Measurements from ENCODE around the gene MYMK. TPM values are rescaled to one million over a fixed set of nuclear protein-coding genes. Genes with fewer than 3 reads are reported as not detected.

The MYMK gene
- polyA plus RNA-seq, 3 donors: not detected

- H3K9me3 Mint-ChIP-seq: no peaks in the 10 kb centered on the region
- no peaks in the 10 kb centered on the region for H3K79me2 ChIP-seq (ENCODE audit: insufficient read depth, low read length)
- no peaks in the 10 kb centered on the region for H3K27me3 ChIP-seq (ENCODE audit: control insufficient read depth in 2 of 2, insufficient read depth in 2 of 2, low read length in 2 of 2)
- no peak overlapping the region for H3K4me2 ChIP-seq (replicated peaks; ENCODE audit: extremely low read depth, low read length, poor library complexity, severe bottlenecking)
- DNase-seq: no peak
- no peak for TF ChIP-seq CTCF (IDR thresholded peaks at IDR 0.05)
- H3K9me3 ChIP-seq (replicated peaks in 1 of 2; ENCODE audit: control insufficient read depth in 1 of 2, insufficient read depth in 1 of 2, low read length in 2 of 2): no peaks in the 10 kb centered on the region
- H3K27me3 Mint-ChIP-seq (ENCODE audit: low read depth in 3 of 3): no peaks in the 10 kb centered on the region
- intact Hi-C loops (cut with micrococcal nuclease): no loop called here
- no peaks in the 10 kb centered on the region for H3K4me1 ChIP-seq (ENCODE audit: control insufficient read depth in 1 of 2, insufficient read depth in 2 of 2, low read length in 2 of 2)
- H3K4me1 Mint-ChIP-seq: no peaks in the 10 kb centered on the region
- no peak overlapping the region for H3K9ac ChIP-seq (ENCODE audit: insufficient read depth, low read length, poor library complexity, severe bottlenecking)
- no peaks in the 10 kb centered on the region for H3K36me3 Mint-ChIP-seq
- H3K36me3 ChIP-seq (replicated peaks in 1 of 2; ENCODE audit: control insufficient read depth in 1 of 2, insufficient read depth in 2 of 2, low read length in 2 of 2): no peaks in the 10 kb centered on the region
- 94% methylated on average over 9 of the region's 9 CpGs for WGBS (ENCODE audit: insufficient coverage)
- H2AFZ ChIP-seq (ENCODE audit: insufficient read depth, low read depth, low read length, poor library complexity, severe bottlenecking): no peak overlapping the region
- H4K20me1 ChIP-seq (ENCODE audit: insufficient read depth, low read length): no peaks in the 10 kb centered on the region
- no peak overlapping the region for H3K27ac ChIP-seq (ENCODE audit: low read depth in 1 of 2, low read length in 2 of 2)
- H3K4me3 Mint-ChIP-seq: no peak overlapping the region
- no peak overlapping the region for H3K27ac Mint-ChIP-seq
- no peak overlapping the region for H3K4me3 ChIP-seq (replicated peaks in 1 of 3; ENCODE audit: low read depth in 2 of 3, low read length in 3 of 3)
Measured at GRCh38 chr9:133516961-133517350, 7.8 kb downstream of the MYMK start.

- Histone ChIP-seq H3K27ac (ENCODE audit: low read depth in 1 of 2, low read length in 2 of 2) (no peak overlapping the region), H3K9ac (ENCODE audit: insufficient read depth, low read length, poor library complexity, severe bottlenecking) (no peak overlapping the region), H3K79me2 (ENCODE audit: insufficient read depth, low read length) (no peaks in the 10 kb centered on the region), H4K20me1 (ENCODE audit: insufficient read depth, low read length) (no peaks in the 10 kb centered on the region), H2AFZ (ENCODE audit: insufficient read depth, low read depth, low read length, poor library complexity, severe bottlenecking) (no peak overlapping the region), H3K36me3 (replicated peaks in 1 of 2; ENCODE audit: control insufficient read depth in 1 of 2, insufficient read depth in 2 of 2, low read length in 2 of 2) (no peaks in the 10 kb centered on the region), H3K9me3 (replicated peaks in 1 of 2; ENCODE audit: control insufficient read depth in 1 of 2, insufficient read depth in 1 of 2, low read length in 2 of 2) (no peaks in the 10 kb centered on the region), H3K4me3 (replicated peaks in 1 of 3; ENCODE audit: low read depth in 2 of 3, low read length in 3 of 3) (no peak overlapping the region), H3K4me2 (replicated peaks; ENCODE audit: extremely low read depth, low read length, poor library complexity, severe bottlenecking) (no peak overlapping the region), H3K4me1 (ENCODE audit: control insufficient read depth in 1 of 2, insufficient read depth in 2 of 2, low read length in 2 of 2) (no peaks in the 10 kb centered on the region), H3K27me3 (ENCODE audit: control insufficient read depth in 2 of 2, insufficient read depth in 2 of 2, low read length in 2 of 2) (no peaks in the 10 kb centered on the region)
- H3K9me3 Mint-ChIP-seq: no peaks in the 10 kb centered on the region
- no peak overlapping the region for H3K27ac Mint-ChIP-seq
- no peak for DNase-seq
- H3K4me1 Mint-ChIP-seq: no peaks in the 10 kb centered on the region
- H3K36me3 Mint-ChIP-seq: no peaks in the 10 kb centered on the region
- TF ChIP-seq CTCF (IDR thresholded peaks at IDR 0.05): no peak
- intact Hi-C loops (cut with micrococcal nuclease): no loop called here
- WGBS (ENCODE audit: insufficient coverage): 79% methylated on average over 9 of the region's 11 CpGs
- H3K4me3 Mint-ChIP-seq: no peak overlapping the region
- no peaks in the 10 kb centered on the region for H3K27me3 Mint-ChIP-seq (ENCODE audit: low read depth in 3 of 3)
Measured at GRCh38 chr9:133516256-133516960, 8.4 kb downstream of the MYMK start.

Data from CD14-positive monocyte (primary cell).